GM18517 (cell line): ENCODE results near the gene ADAMTS4.

Experiments used
- ATAC-seq: cut with Tn5 transposase; IDR thresholded peaks from one replicate; pipeline ENCODE4 v1.9.1; 2021; ENCODE audit warnings: mild to moderate bottlenecking, moderate library complexity; ENCODE audit not compliant: unreplicated experiment

ADAMTS4 gene

GRCh38 chr1:161175771-161176453 is 22.9 kb downstream of the ADAMTS4 start:
- no peak for ATAC-seq

DNA sequence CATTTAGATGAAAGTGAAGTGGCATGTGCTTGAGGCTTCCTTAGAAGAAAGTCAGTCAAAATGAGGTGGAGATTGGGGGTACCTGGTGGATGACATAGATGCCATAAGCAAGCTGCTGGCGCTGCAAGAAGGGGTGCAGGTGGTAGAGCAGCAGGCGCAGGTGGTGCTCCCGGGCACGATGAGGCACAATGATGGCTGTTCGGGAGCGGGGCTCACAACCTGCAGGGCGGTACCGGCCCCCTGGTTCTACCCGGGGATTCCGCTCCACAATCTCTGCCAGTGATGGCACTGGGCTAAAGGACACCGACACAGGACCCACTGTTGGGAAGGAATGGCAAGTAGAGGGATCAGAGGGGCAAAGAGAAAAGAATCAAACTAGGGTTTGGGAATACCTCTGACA is 23.9 kb downstream of the ADAMTS4 start:
- ATAC-seq = no peak

- no peak for ATAC-seq
These were observed 25.1 kb downstream of the ADAMTS4 start for GRCh38 chr1:161173711-161174110.

DNA sequence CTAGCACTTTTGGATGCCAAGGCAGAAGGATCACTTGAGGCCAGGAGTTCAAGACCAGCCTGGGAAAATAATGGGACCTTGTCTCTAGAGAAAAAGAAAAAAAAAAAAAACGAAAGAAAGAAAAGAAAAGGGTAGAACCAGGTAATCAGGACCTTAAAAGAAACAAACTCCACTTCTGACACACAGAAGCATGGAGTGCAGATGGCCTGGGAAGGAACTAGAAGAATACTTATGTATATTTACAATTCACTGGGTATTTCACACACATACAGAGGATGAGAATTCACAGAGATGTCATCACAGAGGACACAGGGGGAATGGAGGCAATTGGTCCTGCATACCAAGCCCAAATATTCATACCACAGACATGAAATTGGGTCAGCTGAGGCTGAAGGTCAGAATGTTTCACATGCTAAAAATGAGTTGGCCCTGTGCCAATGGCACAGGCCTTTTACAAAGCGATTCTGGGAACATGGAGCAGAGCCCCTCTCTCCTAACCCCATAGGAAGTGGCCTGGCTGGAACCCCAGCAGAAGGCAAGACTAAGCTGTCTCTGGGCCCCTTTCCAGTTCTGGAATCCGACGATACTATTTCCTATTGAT is 26.0 kb downstream of the ADAMTS4 start:
- ATAC-seq = no peak

DNA sequence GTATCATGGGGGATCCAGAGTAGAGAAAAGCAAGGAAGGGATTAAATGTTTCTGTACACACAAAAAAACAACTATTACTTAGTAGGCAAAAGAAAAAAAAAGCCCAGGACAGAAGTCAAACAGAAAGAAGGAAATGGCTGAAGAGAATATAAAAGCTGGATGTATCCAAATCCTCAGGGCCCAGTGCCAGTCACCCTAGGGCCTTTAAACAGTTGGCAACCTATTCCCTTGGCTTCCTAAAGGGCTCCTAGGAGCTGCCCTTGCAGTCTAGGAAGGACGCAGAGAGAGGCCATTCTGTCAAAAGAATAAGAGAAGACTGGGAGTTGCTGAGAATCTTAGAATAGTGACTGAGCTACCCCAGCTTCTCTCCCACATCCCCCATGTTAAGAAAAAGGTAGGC is 26.5 kb downstream of the ADAMTS4 start:
- no peak for ATAC-seq

- no peak for ATAC-seq
These were observed 27.2 kb downstream of the ADAMTS4 start for GRCh38 chr1:161171696-161172095.

GRCh38 chr1:161171191-161171590 is 27.7 kb downstream of the ADAMTS4 start:
- ATAC-seq = no peak

GRCh38 chr1:161168906-161169305 is 29.9 kb downstream of the ADAMTS4 start:
- no peak for ATAC-seq

DNA sequence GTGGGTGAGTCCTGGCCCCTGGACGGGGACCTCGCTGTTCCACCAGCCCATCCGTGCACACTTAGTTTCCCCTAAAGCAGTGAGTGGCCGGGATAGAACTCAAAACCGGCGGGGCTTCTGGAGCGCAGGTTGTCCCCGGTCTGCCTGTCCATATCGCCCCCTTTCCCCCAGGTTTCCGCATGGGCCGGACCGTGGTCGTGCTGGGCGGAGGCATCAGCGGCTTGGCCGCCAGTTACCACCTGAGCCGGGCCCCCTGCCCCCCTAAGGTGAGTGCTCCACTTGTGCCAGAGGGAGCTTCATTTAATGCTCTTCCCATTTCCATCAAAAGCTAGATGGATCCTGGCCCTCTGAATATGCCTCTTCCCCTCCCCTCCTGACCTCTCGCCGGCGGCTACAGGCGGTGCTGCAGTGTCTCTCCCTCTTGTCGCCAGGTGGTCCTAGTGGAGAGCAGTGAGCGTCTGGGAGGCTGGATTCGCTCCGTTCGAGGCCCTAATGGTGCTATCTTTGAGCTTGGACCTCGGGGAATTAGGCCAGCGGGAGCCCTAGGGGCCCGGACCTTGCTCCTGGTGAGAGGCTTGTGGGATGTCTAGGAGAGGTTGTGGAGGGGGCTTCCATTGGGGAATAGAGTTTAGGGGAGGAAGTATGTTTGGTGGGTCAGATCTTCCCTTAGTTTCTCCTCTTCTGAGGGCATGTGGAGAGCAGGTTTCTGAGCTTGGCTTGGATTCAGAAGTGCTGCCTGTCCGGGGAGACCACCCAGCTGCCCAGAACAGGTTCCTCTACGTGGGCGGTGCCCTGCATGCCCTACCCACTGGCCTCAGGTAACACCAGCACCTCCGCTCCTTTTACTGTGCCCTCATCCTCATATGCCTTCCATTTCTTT is 31.9 kb downstream of the ADAMTS4 start:
- no peak for ATAC-seq

GRCh38 chr1:161165742-161166668 is 32.8 kb downstream of the ADAMTS4 start, which contains the start of gene PPOX:
Gene PPOX (plus strand): TSS chr1:161166426. CDS start chr1:161166848, 422 bp downstream.
- peak; percentile 88 for ATAC-seq

GRCh38 chr1:161164901-161165610 is 33.8 kb downstream of the ADAMTS4 start:
- ATAC-seq = no peak

DNA sequence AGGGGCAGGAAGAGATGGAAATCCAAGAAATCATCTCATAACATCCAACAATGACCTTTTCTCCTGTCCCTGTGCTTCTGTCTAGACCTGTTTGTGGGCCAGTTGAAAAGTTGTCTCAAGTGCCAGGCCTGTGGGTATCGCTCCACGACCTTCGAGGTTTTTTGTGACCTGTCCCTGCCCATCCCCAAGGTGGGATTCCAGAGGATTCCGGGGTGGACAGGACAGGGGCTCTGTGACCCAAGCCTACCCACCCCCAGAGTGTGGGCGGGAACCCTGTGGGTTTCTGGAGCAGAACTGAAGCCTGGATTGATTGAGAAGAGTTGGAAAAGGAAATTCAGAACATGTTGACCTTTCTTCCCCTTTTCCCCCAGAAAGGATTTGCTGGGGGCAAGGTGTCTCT is 35.1 kb downstream of the ADAMTS4 start:
- no peak for ATAC-seq

- no peak for ATAC-seq
These were observed 36.0 kb downstream of the ADAMTS4 start for GRCh38 chr1:161162806-161163205.

GRCh38 chr1:161162052-161162451 is 36.8 kb downstream of the ADAMTS4 start:
- ATAC-seq = no peak

- no peak for ATAC-seq
These were observed 37.2 kb downstream of the ADAMTS4 start for GRCh38 chr1:161161652-161162051.

GRCh38 chr1:161160671-161161145 is 38.1 kb downstream of the ADAMTS4 start:
- no peak for ATAC-seq

- ATAC-seq = no peak
These were observed 39.0 kb downstream of the ADAMTS4 start for GRCh38 chr1:161159913-161160243.

DNA sequence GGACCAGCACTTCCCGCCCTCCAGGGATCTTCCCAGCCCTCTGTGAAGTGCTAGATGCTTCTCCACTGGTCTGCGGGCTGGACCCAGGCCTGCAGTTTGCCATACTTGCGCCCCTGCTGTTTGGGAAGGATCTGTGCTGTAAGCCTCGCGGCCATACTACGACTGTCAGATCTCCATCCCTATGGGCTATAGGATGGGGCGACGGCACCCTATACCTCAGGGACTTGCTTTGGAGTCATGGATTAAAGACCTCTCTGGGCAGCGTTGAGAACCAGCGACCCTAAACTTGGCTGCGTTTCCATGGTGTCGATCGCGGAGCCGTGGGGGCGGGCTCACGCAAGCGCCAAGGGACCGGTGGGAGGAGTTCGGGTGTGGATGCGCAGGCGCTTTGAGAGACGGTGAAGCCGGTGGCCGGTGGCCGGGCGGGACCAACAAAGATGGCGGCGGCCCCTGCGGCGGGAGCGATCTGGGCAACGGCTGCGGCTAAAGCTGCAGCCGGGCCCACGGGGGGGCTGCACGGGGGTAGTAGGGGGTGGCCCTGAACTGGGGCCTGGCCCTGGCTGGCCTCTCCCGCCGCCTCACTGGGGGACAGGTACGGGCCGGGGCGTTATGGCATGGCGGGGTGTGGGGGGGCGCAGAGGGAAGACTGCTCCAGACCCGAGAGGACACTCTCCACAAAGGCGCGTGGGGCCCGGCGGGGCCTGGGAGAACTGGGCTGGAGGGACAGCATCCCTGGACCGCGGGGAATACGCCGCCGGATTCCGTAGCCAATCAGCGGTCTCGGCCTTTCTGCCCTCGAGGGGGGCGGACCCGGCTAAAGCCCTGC is 39.6 kb downstream of the ADAMTS4 start, which contains the start of gene USP21:
USP21 (plus strand) TSS at position 414 of the 826 bp plus-strand sequence. CDS start 1,141 bp downstream, outside the sequence.
- peak; percentile 74 for ATAC-seq
